Measurements from ENCODE around the gene NRF1.

GRCh38 chr7:129714514-129715063 is 103.1 kb downstream of the NRF1 start:
- TF ChIP-seq CTCF (IDR thresholded peaks at IDR 0.05) (no peak), POLR2A (IDR thresholded peaks at IDR 0.05) (no peak), POLR2AphosphoS5 (IDR thresholded peaks at IDR 0.05; ENCODE audit: insufficient read depth in 1 of 2, low read depth in 1 of 2) (no peak)

All from vagina (tissue), 2 donors.